Neural progenitor cell (in vitro differentiated cells): ENCODE data around the gene SP7. TPM values are rescaled to one million over a fixed set of nuclear protein-coding genes. Genes with fewer than 3 reads are reported as not detected.

Source experiments
- DNase-seq: peaks from one replicate; pipeline ENCODE4 v3.0.0-alpha.2; 2016; ENCODE audit warnings: low spot score
- H2AFZ ChIP-seq: fragments of 200-600 bp; sonication (generic); replicated peaks from 2 replicates; pipeline ENCODE4 v1.6.1; 2016; ENCODE audit warnings: antibody characterized with exemption
- H3F3A ChIP-seq: fragments of 200-600 bp; sonication (generic); 2 replicates; pipeline ENCODE4 v1.6.1; 2016; ENCODE audit warnings: antibody characterized with exemption, low read depth
- H3K27ac ChIP-seq: fragments of 200-600 bp; sonication (generic); 2 replicates; pipeline ENCODE4 v1.5.1; 2016; ENCODE audit warnings: mild to moderate bottlenecking
- H3K27me3 ChIP-seq: fragments of 200-600 bp; sonication (generic); 2 replicates; pipeline ENCODE4 v1.6.1; 2016; ENCODE audit warnings: mild to moderate bottlenecking, moderate library complexity
- H3K36me3 ChIP-seq: fragments of 200-600 bp; sonication (generic); 2 replicates; pipeline ENCODE4 v1.5.1; 2016
- H3K4me1 ChIP-seq: fragments of 200-600 bp; sonication (generic); 2 replicates; pipeline ENCODE4 v1.6.1; 2016; ENCODE audit warnings: mixed run types
- H3K4me2 ChIP-seq: fragments of 200-600 bp; sonication (generic); 2 replicates; pipeline ENCODE4 v1.6.1; 2016
- H3K4me3 ChIP-seq: fragments of 200-600 bp; sonication (generic); 2 replicates; pipeline ENCODE4 v1.5.1; 2016
- H3K79me2 ChIP-seq: fragments of 200-600 bp; sonication (generic); 2 replicates; pipeline ENCODE4 v1.6.1; 2016; ENCODE audit warnings: low read depth
- H3K9ac ChIP-seq: fragments of 200-600 bp; sonication (generic); 2 replicates; pipeline ENCODE4 v1.6.1; 2016
- H3K9me3 ChIP-seq: fragments of 200-600 bp; sonication (generic); 2 replicates; pipeline ENCODE4 v1.5.1; 2016; ENCODE audit warnings: low read depth
- H4K20me1 ChIP-seq: fragments of 200-600 bp; sonication (generic); 2 replicates; pipeline ENCODE4 v1.6.1; 2016; ENCODE audit warnings: low read depth
- H3K27ac Mint-ChIP-seq: 3 replicates; pipeline ENCODE4 v1.8.0; 2021; ENCODE audit warnings: mixed read lengths
- H3K27me3 Mint-ChIP-seq: 2 replicates; pipeline ENCODE4 v1.8.0; 2022; ENCODE audit warnings: low read depth, mild to moderate bottlenecking, inconsistent platforms, moderate library complexity, mixed read lengths; ENCODE audit not compliant: insufficient read depth
- H3K36me3 Mint-ChIP-seq: 3 replicates; pipeline ENCODE4 v1.8.0; 2021; ENCODE audit warnings: mixed read lengths
- H3K4me1 Mint-ChIP-seq: 3 replicates; pipeline ENCODE4 v1.8.0; 2021; ENCODE audit warnings: mixed read lengths
- H3K4me3 Mint-ChIP-seq: 3 replicates; pipeline ENCODE4 v1.8.0; 2021; ENCODE audit warnings: mild to moderate bottlenecking, moderate library complexity, mixed read lengths
- H3K9me3 Mint-ChIP-seq: 3 replicates; pipeline ENCODE4 v1.8.0; 2020; ENCODE audit warnings: mixed read lengths
- EZH2 ChIP-seq: fragments of 200-600 bp; sonication (generic); IDR thresholded peaks from 2 replicates; pipeline ENCODE4 v1.6.1; 2017; ENCODE audit warnings: antibody characterized with exemption, mild to moderate bottlenecking, moderate library complexity
- EZH2phosphoT487 ChIP-seq: fragments of 200-600 bp; sonication (generic); IDR thresholded peaks from 2 replicates; pipeline ENCODE4 v1.6.1; 2017; ENCODE audit warnings: antibody characterized with exemption
- total RNA-seq: library from RNA; depleted of rRNA; stranded (reverse); fragments of >200 nt; gene quantifications from 2 replicates; pipeline ENCODE4 v1.2.3, GENCODE V29; 2015; ENCODE audit warnings: low replicate concordance
- TF ChIP-seq, protein P1 (sequence below): fragments of 200-600 bp; sonication (generic); IDR thresholded peaks from 2 replicates; pipeline ENCODE4 v1.5.1; 2017; ENCODE audit warnings: antibody characterized with exemption, mild to moderate bottlenecking

Gene SP7
- total RNA-seq, 1 donor from 2014 or later, result 0.90 TPM

DNA sequence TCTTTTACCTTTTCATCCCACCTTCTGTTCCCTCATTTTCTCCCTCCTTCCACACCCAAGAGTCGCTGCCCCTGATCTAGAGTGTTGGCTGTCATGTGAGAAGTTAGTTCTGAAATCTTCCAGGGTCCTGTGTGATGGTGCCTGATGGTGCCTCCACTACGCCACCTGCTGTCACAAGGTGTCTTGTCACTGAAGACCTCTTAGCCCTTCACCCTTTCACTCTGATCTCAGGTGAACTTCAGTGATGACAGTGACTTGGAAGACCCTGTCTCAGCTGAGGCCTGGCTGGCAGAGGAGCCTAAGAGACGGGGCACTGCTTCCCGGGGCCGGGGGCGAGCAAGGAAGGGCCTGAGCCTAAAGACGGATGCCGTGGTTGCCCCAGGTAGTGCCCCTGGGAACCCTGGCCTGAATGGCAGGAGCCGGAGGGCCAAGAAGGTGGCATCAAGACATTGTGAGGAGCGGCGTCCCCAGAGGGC lies 48.4 kb downstream of the SP7 start:
- H3K27me3 Mint-ChIP-seq, result peaks cover 2% of the 10 kb centered on the region
- no peak overlapping the region for H2AFZ ChIP-seq

DNA sequence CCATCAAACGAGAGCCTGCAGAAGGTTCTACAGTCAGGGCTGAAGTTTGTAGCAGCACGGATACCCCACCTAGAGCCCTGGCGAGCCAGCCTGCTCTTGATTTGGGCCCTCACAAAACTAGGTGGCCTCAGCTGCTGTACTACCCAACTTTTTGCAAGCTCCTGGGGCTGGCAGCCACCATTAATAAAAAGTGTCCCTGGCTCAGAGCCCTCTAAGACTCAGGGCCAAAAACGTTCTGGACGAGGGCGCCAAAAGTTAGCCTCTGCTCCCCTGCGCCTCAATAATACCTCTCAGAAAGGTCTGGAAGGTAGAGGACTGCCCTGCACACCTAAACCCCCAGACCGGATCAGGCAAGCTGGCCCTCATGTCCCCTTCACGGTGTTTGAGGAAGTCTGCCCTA lies 49.7 kb downstream of the SP7 start:
- H3K9me3 ChIP-seq, result no peaks in the 10 kb centered on the region
- no peaks in the 10 kb centered on the region for H3F3A ChIP-seq
- no peak for DNase-seq
- H4K20me1 ChIP-seq, result no peaks in the 10 kb centered on the region
- H3K4me2 ChIP-seq, result no peak overlapping the region
- no peak overlapping the region for H2AFZ ChIP-seq
- peaks cover 2% of the 10 kb centered on the region for H3K27me3 Mint-ChIP-seq
- no peak overlapping the region for H3K27ac ChIP-seq
- no peaks in the 10 kb centered on the region for H3K79me2 ChIP-seq
- no peak overlapping the region for H3K9ac ChIP-seq
- no peak overlapping the region for H3K27ac Mint-ChIP-seq
- H3K36me3 Mint-ChIP-seq, result peaks cover 37% of the 10 kb centered on the region
- H3K4me3 Mint-ChIP-seq, result no peak overlapping the region
- no peaks in the 10 kb centered on the region for H3K9me3 Mint-ChIP-seq
- no peaks in the 10 kb centered on the region for H3K4me1 ChIP-seq
- peaks cover 2% of the 10 kb centered on the region for H3K4me1 Mint-ChIP-seq
- TF ChIP-seq, protein P1, sequence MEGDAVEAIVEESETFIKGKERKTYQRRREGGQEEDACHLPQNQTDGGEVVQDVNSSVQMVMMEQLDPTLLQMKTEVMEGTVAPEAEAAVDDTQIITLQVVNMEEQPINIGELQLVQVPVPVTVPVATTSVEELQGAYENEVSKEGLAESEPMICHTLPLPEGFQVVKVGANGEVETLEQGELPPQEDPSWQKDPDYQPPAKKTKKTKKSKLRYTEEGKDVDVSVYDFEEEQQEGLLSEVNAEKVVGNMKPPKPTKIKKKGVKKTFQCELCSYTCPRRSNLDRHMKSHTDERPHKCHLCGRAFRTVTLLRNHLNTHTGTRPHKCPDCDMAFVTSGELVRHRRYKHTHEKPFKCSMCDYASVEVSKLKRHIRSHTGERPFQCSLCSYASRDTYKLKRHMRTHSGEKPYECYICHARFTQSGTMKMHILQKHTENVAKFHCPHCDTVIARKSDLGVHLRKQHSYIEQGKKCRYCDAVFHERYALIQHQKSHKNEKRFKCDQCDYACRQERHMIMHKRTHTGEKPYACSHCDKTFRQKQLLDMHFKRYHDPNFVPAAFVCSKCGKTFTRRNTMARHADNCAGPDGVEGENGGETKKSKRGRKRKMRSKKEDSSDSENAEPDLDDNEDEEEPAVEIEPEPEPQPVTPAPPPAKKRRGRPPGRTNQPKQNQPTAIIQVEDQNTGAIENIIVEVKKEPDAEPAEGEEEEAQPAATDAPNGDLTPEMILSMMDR, result no peak
- no peak for TF ChIP-seq EZH2phosphoT487
- TF ChIP-seq EZH2, result no peak
- no peaks in the 10 kb centered on the region for H3K36me3 ChIP-seq
- H3K27me3 ChIP-seq, result no peaks in the 10 kb centered on the region
- no peak overlapping the region for H3K4me3 ChIP-seq

More for the DNA sequence above, 48.4 kb downstream of the SP7 start:
- H3K9me3 Mint-ChIP-seq, result no peaks in the 10 kb centered on the region
- peak; percentile 64 for DNase-seq
- no peak overlapping the region for H3K9ac ChIP-seq
- no peaks in the 10 kb centered on the region for H3F3A ChIP-seq
- no peaks in the 10 kb centered on the region for H4K20me1 ChIP-seq
- TF ChIP-seq EZH2phosphoT487, result no peak
- TF ChIP-seq, protein P1, result peak; percentile 62
- no peak for TF ChIP-seq EZH2
- H3K27ac Mint-ChIP-seq, result no peak overlapping the region
- no peak overlapping the region for H3K4me2 ChIP-seq
- H3K27me3 ChIP-seq, result no peaks in the 10 kb centered on the region
- no peaks in the 10 kb centered on the region for H3K9me3 ChIP-seq
- H3K4me1 ChIP-seq, result no peaks in the 10 kb centered on the region
- H3K36me3 ChIP-seq, result no peaks in the 10 kb centered on the region
- no peak overlapping the region for H3K4me3 Mint-ChIP-seq
- H3K4me1 Mint-ChIP-seq, result peaks cover 2% of the 10 kb centered on the region
- H3K36me3 Mint-ChIP-seq, result peaks cover 37% of the 10 kb centered on the region
- H3K79me2 ChIP-seq, result no peaks in the 10 kb centered on the region
- no peak overlapping the region for H3K27ac ChIP-seq
- no peak overlapping the region for H3K4me3 ChIP-seq

DNA sequence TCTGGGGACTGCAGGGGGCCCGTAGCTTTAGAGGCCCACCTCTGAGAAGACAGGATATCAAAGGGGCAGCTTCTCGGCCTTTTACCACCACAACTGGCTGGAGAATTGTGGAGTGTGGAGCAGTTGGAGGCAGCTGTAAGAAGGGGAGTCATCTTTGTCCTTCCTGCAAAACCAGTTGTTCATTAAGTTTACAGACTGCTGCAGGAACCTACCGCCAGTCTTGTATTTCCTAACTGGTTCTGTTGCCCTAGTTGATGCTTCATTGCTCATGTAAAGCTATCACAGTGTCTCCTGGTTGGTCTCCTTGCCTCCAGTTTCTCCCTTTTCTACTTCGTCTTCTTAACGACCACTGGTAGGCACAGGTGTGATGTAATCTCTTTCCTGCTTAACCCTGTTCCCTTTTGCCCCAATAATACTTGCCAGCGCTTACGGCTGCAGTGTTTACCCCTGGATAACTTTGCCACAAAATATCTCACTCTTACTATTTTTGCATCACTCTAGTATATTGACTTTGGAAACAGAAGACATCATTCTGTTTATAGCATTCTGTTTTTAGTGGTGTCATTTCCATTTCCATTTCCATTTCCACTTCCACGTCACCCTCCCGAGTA lies 56.2 kb downstream of the SP7 start:
- peaks cover 6% of the 10 kb centered on the region for H3K27me3 Mint-ChIP-seq
- H3K27ac Mint-ChIP-seq, result no peak overlapping the region
- no peaks in the 10 kb centered on the region for H3K27me3 ChIP-seq
- H3K36me3 ChIP-seq, result peaks cover 4% of the 10 kb centered on the region
- no peaks in the 10 kb centered on the region for H3K9me3 Mint-ChIP-seq
- no peaks in the 10 kb centered on the region for H3K4me1 ChIP-seq
- H3K4me1 Mint-ChIP-seq, result no peaks in the 10 kb centered on the region
- H3K79me2 ChIP-seq, result no peaks in the 10 kb centered on the region
- TF ChIP-seq EZH2, result no peak
- TF ChIP-seq EZH2phosphoT487, result no peak
- TF ChIP-seq, protein P1, result no peak
- H4K20me1 ChIP-seq, result no peaks in the 10 kb centered on the region
- H3K9me3 ChIP-seq, result no peaks in the 10 kb centered on the region
- H3F3A ChIP-seq, result no peaks in the 10 kb centered on the region
- H3K4me3 Mint-ChIP-seq, result no peak overlapping the region
- H3K27ac ChIP-seq, result no peak overlapping the region
- no peak overlapping the region for H3K9ac ChIP-seq
- no peak overlapping the region for H2AFZ ChIP-seq
- H3K36me3 Mint-ChIP-seq, result peaks cover 34% of the 10 kb centered on the region
- H3K4me2 ChIP-seq, result no peak overlapping the region
- DNase-seq, result no peak
- no peak overlapping the region for H3K4me3 ChIP-seq
